Kasumi-1 (cell line): ENCODE data around the gene COL21A1.

ENCODE experiments used
- DNase-seq, 2 experiments: peaks; one replicate each; lab custom pipeline; 2025; lab: John Stamatoyannopoulos, UW

The COL21A1 gene

DNA sequence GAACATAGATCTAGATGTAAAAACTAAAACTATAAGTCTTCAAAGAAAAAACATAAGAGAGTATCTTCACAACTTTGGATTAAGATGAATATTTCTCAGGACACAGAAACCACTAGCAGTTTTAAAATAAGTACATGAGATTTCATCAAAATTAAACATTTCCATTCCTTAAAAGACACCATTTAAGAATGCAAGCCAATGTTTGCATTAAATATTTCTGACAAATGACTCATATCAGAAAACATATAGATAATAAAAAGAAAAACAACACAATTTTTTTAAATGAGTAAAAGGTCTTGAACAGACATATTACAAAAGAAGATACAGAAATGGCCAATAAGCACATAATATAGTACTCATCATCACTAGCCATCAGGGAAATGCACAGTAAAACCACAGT lies 59.7 kb downstream of the COL21A1 start:
- DNase-seq: no peak

DNA sequence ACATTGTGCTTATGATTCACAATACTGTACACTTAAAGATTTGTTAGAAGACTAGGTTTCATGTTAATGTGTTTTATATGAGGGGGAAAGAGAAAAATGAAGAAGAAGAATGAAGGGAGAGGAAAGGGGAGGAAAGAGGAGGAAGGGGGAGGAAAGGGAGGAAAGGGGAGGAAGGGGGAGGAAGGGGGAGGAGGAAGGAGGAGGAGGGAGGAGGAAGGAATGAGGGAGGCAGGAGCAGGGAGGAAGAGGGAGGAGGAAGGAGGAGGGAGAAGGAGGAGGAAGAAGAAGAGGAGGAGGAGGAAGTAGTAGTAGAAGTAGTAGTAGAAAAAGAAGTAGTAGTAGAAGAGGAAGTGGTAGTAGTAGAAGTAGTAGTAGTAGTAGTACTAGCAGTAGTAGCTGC lies 70.6 kb downstream of the COL21A1 start:
- no peak for DNase-seq

DNA sequence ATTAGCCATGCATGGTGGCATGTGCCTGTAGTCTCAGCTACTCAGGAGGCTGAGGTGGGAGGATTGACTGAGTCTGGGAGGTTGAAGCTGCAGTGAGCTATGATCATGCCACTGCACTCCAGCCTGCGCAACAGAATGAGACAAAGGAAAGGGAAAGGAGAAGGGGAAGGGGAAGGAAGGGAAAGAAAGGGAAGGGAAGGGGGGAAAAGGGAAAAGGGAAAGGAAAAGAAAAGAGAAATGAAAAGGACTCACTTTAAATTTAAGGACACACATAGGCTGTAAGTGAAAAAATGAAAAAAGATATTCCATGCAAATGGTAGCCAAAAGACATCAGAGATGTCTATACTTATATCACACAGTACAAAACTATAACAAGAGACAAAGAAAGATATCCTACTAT lies 74.2 kb downstream of the COL21A1 start:
- no peak for DNase-seq

DNA sequence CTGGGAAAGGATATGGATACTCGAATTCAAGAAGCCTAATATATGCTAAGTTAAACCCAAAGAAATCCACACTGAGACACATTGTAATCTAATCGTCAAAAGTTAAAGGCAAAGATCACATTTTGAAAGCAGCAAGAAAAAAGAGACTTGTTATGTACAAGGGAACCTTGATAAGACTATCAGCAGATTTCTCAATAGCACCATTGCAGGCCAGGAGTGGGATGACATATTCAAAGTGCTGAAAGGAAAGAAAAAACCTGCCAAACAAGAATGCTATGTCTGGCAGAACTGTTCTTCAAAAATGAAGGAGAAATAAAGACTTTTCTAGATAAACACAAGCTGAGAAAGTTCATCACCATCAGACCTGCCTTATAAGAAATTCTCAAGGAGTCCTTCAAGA lies 75.2 kb downstream of the COL21A1 start:
- DNase-seq: peak in 1 of 2 experiments; percentile 12

DNA sequence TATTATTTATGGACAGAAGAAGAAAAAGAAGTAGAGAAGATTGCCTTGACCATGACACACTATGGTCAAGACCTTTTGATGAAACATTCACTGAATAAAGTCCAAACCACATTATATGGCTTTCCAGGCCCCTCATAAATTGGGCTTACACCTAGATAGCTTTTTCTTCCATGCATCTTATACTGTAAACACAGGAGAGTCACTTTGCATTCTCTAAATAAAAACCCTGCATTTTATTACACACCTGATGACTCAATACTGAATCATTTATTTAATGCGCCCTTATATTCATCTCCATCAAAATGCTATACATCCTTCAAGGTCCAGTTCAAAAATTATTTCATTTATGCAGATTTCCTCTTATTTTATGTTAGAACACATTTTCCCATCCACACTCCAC lies 78.0 kb downstream of the COL21A1 start:
- no peak for DNase-seq

DNA sequence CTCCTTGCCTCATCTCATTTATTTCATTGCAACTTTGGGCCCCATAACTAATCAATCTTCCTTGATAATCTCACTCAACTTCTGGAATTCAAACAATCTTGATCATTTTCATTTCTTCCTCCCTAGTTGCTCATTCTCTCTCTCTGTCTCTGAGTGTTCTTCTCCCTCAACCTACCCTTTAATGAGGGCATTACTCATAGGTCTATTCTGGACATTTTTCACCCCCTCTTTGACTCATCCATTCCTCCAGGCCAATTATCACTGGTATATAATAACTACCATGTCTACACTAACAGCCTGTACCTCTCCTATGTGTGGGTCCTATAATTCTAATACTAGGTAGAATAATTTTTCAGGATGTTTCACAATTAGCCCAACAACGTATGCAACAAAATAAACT lies 78.8 kb downstream of the COL21A1 start:
- no peak for DNase-seq

DNA sequence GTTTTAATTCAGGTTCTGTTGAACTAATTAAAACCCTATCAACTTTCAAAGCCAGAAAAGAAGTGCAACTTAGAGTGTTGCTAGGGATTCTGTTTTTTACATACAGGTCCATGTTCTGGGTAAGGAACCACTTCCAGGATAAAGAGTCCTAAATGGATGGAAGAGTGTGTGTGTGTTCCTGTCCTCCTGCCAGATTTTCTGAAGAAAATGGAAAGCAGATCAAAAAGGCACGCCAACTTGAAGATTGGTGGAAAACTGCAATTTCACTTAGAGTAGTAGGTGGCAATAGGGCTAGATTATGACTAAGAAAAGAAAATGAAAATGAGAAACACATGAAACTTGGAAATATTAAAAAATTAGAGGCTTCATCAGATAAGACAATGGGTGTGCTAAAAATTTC lies 85.3 kb downstream of the COL21A1 start:
- no peak for DNase-seq

DNA sequence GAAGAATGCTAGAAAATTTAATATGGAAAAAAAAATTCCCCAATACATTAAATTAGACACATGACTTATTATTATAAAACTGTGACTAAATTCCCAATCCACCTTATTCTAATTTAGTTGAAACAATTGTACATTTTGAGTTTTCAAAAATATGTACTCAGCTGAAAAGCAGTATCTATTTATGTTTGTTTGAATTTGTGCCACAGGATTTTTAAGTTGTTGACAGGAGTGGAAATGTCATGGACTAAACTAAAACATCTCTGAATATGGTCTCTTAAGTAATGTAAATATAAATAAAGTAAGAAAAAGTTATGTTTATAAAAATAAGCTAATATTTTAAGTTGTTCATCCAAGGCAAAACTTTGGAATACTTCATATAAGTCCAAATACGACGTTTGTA lies 86.9 kb downstream of the COL21A1 start:
- no peak for DNase-seq

DNA sequence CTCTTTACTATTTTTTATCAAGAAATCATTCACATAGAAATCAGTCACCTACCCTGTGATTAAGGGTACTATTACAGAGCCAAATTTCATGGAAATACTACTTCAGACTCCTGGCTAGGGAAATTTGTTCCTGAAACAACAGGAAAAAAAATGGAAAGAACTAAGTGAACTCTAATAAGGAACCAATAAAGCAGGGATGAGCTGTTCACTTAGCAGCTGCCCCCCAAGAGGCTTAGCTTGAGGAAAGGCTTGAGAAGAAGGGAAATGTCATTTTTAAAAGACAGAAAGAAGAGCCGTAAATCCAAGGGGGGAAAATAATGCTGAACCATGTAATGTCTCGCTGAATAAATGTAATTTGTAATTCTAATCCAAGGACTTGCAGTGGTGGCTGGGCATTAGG lies 88.8 kb downstream of the COL21A1 start:
- DNase-seq: no peak

DNA sequence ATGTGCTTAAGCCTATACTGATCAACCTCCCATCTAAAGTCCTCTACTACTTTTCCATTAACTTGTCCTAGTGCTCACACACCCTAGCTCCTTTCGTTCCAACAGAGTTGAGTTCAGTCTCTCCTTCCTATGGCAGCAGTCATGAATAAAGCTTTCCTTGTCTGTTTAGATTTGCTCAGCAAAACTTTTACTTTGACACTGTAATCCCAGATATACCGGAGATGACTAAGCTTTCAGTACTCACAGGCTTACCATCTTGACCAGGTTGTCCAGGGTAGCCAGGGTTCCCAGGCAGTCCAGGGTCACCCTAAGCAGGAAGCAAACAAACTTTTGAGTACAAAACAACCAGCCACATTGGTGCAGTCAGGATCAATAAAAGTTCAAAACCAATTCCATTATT lies 90.7 kb downstream of the COL21A1 start:
- no peak for DNase-seq

DNA sequence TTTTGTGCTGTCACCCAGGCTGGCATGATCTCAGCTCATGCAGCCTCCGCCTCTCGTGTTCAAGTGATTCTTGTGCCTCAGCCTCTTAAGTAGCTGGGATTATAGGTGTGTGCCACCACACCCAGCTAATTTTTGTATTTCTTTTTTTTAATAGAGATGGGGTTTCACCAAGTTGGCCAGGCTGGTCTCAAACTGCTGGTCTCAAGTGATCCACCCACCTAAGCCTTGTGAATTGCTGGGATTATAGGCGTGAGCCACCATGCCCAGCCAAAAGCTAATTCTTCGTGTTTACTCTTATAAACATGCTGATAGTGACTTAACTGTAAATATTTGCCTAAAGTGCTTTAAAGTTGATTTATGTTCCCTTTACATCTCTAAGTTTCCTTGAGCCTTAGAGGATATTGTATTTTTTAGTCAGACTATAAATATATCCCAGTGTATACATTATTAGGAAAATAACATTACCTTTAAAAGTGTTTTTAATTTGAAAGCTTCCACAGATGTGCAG lies 91.7 kb downstream of the COL21A1 start:
- no peak for DNase-seq

DNA sequence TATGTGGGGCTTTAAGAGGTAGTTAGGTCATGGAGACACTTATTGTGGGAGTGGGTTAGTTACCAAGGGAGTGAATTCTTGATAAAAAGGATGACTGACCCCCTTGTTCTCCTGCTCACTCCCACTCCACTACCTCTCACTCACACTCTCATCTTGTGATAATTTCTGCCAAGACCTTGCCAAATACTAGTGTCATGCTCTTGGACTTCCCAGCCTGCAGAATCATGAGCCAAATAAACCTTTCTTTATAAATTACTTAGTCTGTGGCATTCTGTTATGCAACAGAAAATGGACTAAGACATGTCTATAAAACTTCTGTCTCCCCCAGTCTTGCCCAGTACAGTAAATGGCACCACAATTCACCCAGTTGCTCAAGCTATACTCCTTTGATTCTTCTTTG lies 93.3 kb downstream of the COL21A1 start:
- DNase-seq: no peak

DNA sequence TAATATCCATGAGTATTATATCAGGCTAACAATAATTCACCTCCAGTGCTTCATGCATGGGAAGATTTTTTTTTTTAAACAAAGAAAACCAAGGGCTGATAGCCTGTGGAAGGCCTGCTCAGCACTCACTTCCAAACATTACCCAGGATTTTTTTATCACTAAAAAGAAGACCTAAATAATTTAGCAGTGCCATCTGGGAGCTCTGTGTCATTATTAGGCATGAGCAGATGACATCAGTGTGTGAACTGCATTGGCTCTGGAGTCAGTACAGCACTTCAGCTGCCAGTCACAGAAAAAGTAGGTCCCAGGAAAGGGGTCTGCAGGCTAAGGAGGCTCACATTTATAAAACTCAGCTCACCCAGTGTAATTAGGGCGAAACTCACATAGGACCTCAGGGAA lies 94.8 kb downstream of the COL21A1 start:
- no peak for DNase-seq

DNA sequence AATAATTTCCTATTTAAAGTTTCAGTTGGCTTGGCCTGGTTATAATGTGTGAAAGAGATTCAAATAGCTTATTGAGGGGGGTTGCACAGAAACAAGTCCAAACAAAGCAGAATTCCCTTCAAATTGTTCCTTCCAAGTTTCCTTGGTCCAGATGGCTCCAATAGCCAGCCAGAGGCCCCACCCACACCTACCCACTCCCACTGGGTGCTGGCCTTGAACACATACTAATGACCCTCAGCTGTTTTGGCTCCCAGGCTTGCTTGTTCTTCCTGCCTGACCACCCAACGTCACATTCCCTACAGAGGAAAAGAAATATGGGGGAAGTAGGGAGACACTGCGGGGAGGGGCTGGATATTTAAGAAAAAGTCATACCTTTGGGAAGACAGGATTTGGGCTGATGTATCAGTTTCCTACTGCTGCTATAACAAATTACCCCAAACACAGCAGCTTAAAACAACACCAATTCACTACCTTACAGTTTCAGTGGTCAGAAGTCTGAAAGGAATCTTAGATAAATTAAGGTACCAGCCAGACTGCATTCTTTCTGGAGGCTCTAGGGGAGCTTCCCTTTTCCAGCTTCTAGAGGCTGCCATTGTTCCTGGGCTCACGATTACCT lies 95.7 kb downstream of the COL21A1 start:
- DNase-seq: no peak

DNA sequence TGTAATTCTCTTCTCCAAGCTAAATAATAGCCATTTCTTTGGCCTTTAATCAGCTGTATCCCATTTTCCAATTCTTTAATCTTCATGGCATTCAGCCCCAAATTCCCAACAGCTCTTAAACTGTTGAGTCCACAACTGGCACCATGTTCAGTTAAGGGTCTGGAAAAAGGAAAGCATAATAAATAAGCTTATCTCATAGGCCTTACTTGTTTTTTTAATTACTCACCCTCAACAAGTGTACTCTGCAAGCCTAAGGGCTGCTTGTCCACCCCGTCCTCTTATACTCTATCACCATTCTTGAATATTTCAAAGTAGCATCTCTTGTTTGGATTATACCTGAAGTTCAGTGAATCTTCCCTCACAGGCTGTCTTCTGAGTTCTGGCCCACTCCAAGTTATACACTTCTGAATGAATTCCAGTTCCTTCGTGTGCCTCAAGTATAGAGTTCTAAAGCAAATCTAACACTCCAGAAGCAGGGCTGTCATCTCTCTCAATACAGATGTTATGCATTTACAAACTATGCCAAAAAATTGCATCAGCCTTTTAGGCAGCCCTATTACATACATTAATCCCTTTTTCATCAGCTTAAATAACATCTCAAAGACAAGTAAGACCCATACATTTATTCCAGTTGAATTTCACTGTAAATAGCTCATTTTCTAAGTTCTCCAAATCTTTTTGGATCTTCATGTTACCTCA lies 98.7 kb downstream of the COL21A1 start:
- DNase-seq: no peak

DNA sequence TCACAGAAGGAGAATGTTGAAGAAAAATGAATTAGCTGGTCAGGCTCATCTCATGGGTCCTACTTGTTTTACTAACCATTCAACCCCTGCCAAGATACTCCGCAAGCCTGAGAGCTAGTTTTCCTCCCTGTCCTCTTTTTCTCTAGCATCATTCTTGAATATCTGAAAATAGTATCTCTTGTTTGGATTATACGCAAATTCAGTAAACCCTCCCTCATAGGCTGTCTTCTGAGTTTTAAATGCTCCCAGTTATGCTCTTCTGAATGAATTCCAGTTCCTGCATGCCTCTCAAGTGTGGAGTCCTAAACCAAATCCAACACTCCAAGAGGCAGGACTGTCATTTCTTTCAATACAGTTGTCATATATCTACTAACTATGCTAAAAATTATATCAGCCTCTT lies 99.6 kb downstream of the COL21A1 start:
- DNase-seq: no peak

DNA sequence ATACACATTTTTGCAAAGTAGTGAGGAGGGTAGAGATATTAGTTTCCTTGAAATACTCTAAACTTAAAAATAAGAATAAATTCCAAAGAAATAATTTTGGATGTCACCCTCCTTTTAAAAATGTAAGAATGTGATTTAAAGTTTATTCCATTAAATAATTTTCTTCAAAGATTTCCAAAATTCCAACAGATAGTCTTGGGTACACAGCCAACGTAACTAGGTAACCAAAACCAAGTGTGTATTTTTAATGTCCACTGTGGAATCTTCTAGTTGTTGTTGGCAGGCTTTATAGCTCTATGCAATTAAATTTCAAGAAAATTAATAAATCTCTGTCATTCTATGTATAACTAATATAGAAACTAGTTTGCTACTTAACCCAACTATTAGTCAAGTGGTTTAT lies 101.3 kb downstream of the COL21A1 start:
- DNase-seq: no peak

DNA sequence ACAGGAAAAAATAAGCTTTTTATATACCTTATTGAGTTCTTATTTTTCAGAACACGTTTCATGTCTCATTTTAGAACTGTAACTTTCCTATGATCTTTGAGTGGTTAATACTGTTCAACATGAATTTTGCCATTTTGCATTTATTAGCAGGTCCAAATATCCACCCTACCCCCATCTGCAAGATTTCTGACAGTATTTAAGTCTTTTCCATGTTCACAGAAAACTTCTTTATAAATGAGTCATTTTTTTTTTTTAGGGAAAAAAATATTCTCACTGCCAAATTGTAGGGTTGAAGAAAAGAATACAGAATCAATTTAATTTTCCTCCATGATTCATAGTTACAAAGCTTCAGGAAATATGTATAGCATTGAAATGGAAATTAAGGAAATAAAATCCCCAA lies 101.8 kb downstream of the COL21A1 start:
- DNase-seq: no peak

DNA sequence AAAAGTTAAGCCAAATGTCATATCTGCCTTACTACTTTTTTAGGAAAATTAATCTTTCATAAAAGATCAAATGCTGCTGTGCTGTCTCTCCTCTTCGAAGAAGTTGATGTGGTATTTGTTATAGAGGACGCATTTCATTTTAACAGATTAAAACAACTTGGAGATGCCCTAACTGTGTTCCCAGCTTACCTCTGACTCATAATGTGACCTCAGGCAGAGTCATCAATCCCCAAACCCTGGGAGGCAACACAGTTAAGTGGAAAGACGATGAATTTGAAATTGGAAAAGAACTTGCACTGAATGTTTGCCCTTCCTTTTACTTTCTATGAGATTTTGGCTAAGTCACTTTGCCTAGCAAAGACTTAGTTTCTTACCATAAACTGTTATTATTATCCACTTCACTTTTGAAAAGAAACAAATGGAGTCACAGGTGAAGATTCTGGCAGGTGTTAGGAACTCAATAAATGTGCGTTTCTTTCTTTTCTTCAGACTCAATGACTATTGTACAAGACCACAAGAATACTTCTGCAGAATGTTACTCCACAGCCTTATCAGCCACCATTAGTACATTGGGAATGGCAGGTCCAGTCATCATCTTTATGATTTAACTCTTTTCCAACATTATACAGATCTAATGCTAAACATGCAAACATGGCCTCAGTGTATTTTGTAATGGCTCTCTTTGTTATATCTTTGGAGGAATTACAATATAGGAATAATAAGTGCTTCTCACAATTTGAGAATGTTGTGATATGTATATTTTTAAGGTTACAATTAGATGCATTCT lies 102.6 kb downstream of the COL21A1 start:
- DNase-seq: no peak

DNA sequence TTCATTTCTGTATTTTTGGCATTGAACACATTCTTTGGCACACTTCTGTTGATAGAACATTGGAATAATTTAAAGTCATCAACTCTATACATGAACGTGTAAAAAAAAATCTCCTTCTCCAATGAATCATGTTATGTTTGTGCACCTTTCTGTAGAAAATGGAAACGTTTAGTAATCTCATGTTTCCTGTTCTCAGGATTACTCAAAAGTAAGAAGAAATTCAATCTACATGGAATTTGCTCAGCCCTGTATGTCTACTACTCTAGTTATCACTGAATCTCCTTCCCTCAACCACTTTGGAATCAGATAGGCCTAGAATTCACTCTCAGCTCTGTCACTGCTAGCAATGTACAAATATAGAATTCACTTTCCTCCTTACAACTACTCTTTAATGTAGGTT lies 103.6 kb downstream of the COL21A1 start:
- no peak for DNase-seq

DNA sequence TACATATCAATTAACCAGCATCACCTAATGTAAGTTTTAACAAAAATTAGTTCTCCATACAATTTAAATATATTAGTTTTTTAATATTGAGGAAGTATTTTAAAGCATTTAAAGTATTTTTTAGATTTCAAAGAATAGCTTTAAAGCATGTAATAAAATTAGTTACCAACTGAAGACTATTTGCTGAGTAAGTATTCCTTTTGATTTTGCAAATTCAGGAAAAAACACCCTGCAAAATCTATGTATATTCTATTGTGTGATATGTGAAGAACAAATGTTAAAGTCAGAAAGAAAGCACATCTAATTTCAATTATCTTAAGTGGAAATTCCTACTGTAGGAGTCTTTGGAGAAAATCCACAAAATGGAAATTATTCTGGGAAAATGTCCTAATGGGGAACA lies 107.3 kb downstream of the COL21A1 start:
- DNase-seq: no peak

DNA sequence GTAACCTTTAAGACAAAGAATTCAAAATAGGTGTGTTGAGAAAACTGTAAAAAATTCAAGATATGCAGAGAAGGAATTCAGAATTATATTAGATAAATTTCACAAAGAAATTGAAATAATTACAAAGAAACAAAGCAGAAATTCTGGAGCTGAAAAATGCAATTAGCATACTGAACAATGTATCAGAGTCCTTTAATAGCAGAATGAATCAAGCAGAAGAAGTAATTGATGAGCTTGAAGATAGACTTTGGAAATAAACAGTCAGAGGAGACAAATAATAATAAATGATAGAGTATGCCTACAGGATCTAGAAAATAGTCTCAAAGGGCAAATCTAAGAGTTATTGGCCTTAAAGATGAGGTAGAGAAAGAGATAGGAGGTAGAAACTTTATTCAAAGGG lies 131.7 kb downstream of the COL21A1 start:
- no peak for DNase-seq

DNA sequence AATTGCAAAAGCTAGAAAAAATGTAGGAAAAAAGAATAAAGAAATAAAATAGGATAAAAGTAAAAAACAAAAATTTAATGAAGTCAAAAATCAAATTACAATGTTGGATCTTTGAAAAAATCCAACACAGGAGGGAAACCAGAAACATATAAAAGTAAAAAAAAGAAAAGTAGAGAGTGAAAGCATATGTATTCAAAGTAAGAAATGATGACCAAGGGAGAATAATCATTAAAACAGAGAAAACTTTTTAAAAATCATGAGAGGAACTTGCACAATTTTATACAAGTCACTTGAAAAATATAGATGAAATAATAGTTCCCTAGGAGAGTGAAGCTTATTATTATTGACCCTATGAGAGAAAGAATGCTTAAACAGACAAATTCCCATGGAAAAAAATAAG lies 138.2 kb downstream of the COL21A1 start:
- DNase-seq: no peak
